Glomerular visceral epithelial cell (primary cell): ENCODE data around the gene MOG.

ENCODE experiments used
- DNase-seq: peaks from one replicate; pipeline ENCODE4 v3.0.0-alpha.2; 2016; ENCODE audit errors: extremely low spot score

Gene MOG

GRCh38 chr6:29656798-29657197 is at the start of gene MOG:
Gene MOG, plus strand, starts transcription at chr6:29657092. Its CDS starts 118 bp downstream, at chr6:29657210.
- DNase-seq: no peak

GRCh38 chr6:29608131-29608530 is 48.8 kb upstream of the MOG start:
- DNase-seq: no peak

- no peak for DNase-seq
Observed at GRCh38 chr6:29610540-29610939, 46.4 kb upstream of the MOG start.

- no peak for DNase-seq
Observed at GRCh38 chr6:29611426-29611825, 45.5 kb upstream of the MOG start.

- DNase-seq: no peak
Observed at GRCh38 chr6:29617782-29618554, 38.9 kb upstream of the MOG start.

- DNase-seq: no peak
Observed at GRCh38 chr6:29619578-29620160, 37.2 kb upstream of the MOG start.

GRCh38 chr6:29620630-29621029 is 36.3 kb upstream of the MOG start:
- no peak for DNase-seq

GRCh38 chr6:29624520-29624961 is 32.4 kb upstream of the MOG start:
- no peak for DNase-seq

- DNase-seq: no peak
Observed at GRCh38 chr6:29625337-29625930, 31.5 kb upstream of the MOG start.

- no peak for DNase-seq
Observed at GRCh38 chr6:29626948-29627754, 29.7 kb upstream of the MOG start.

GRCh38 chr6:29627755-29628418 is 29.0 kb upstream of the MOG start:
- peak; percentile 89 for DNase-seq

GRCh38 chr6:29628419-29629281 is 28.2 kb upstream of the MOG start:
- peak; percentile 87 for DNase-seq

- no peak for DNase-seq
Observed at GRCh38 chr6:29629571-29629970, 27.3 kb upstream of the MOG start.

GRCh38 chr6:29630315-29630714 is 26.6 kb upstream of the MOG start:
- DNase-seq: no peak

- no peak for DNase-seq
Observed at GRCh38 chr6:29631209-29631810, 25.6 kb upstream of the MOG start.

GRCh38 chr6:29631860-29632731 is 24.8 kb upstream of the MOG start:
- peak; percentile 81 for DNase-seq

- peak; percentile 90 for DNase-seq
Observed at GRCh38 chr6:29632789-29633533, 23.9 kb upstream of the MOG start, which contains the start of gene GABBR1. Gene GABBR1, minus strand, starts transcription at chr6:29633183. Its CDS starts 798 bp downstream, at chr6:29632385.

- DNase-seq: no peak
Observed at GRCh38 chr6:29633534-29633905, 23.4 kb upstream of the MOG start.
